Activated CD4-positive, CD25-positive, alpha-beta regulatory T cell treated with anti-CD3 and anti-CD28 coated beads, Interleukin-2, amount 50 U/mL, for 16 hours (primary cell): ENCODE measurements around the gene ACTR6.
"Not testable (repeated sequence)": the region's sequence is repeated elsewhere in the genome, so short reads cannot be mapped to it uniquely, and the experiment has no call there.

ENCODE experiments used
- DNase-seq: peaks from one replicate; pipeline ENCODE4 v3.0.0-alpha.2; 2020; ENCODE audit warnings: low read depth, low spot score

Gene ACTR6

GRCh38 chr12:100184549-100185145 lies 16.0 kb upstream of the ACTR6 start:
- no peak for DNase-seq

- no peak for DNase-seq
Measured at GRCh38 chr12:100185361-100185894, 15.2 kb upstream of the ACTR6 start.

- no peak for DNase-seq
Measured at GRCh38 chr12:100186071-100186470, 14.5 kb upstream of the ACTR6 start.

- DNase-seq, result no peak
Measured at GRCh38 chr12:100187068-100187467, 13.5 kb upstream of the ACTR6 start.

- no peak for DNase-seq
Measured at GRCh38 chr12:100187857-100188519, 12.6 kb upstream of the ACTR6 start.

- DNase-seq, result not testable (repeated sequence)
Measured at GRCh38 chr12:100188888-100189635, 11.6 kb upstream of the ACTR6 start.

- no peak for DNase-seq
Measured at GRCh38 chr12:100189636-100190394, 10.8 kb upstream of the ACTR6 start.

GRCh38 chr12:100193085-100193484 lies 7.5 kb upstream of the ACTR6 start:
- no peak for DNase-seq

GRCh38 chr12:100197486-100197885 lies 3.1 kb upstream of the ACTR6 start:
- DNase-seq, result no peak

- no peak for DNase-seq
Measured at GRCh38 chr12:100199023-100199346, 1.6 kb upstream of the ACTR6 start.

GRCh38 chr12:100199347-100200149 lies 1.1 kb upstream of the ACTR6 start:
- peak; percentile 57 for DNase-seq

- no peak for DNase-seq
Measured at GRCh38 chr12:100201604-100202423, 1.2 kb downstream of the ACTR6 start.

- DNase-seq, result no peak
Measured at GRCh38 chr12:100207311-100207710, 6.7 kb downstream of the ACTR6 start.

GRCh38 chr12:100208834-100209233 lies 8.2 kb downstream of the ACTR6 start:
- DNase-seq, result no peak

GRCh38 chr12:100211698-100212097 lies 11.1 kb downstream of the ACTR6 start:
- no peak for DNase-seq

- DNase-seq, result no peak
Measured at GRCh38 chr12:100213016-100213891, 12.6 kb downstream of the ACTR6 start.

- DNase-seq, result no peak
Measured at GRCh38 chr12:100214518-100214917, 13.9 kb downstream of the ACTR6 start.

GRCh38 chr12:100215209-100215608 lies 14.6 kb downstream of the ACTR6 start:
- DNase-seq, result no peak

GRCh38 chr12:100216337-100216736 lies 15.7 kb downstream of the ACTR6 start:
- no peak for DNase-seq
